ENCODE measurements around the gene SPTBN4. TPM values are rescaled to one million over a fixed set of nuclear protein-coding genes. Genes with fewer than 3 reads are reported as not detected.

SPTBN4 gene
- total RNA-seq, 1 donor, result 0.72 TPM

GRCh38 chr19:40586611-40587010, 119.8 kb downstream of the SPTBN4 start:
- no peaks in the 10 kb centered on the region for H4K20me1 ChIP-seq (ENCODE audit: insufficient read depth, low read length)
- peaks cover 24% of the 10 kb centered on the region for H3K36me3 ChIP-seq (ENCODE audit: insufficient read depth, low read length)
- no peak overlapping the region for H3K4me3 ChIP-seq (ENCODE audit: insufficient read depth, low read length)
- DNase-seq (ENCODE audit: insufficient read length, low spot score, missing footprints), result peak; percentile 44
- H3K27ac ChIP-seq (ENCODE audit: low read depth, low read length), result no peak overlapping the region
- no peak overlapping the region for H2AFZ ChIP-seq (ENCODE audit: low read length)
- H3K79me2 ChIP-seq (ENCODE audit: insufficient read depth, low read length), result no peaks in the 10 kb centered on the region
- H3K27me3 ChIP-seq (ENCODE audit: insufficient read depth, low read length), result no peaks in the 10 kb centered on the region
- H3K4me2 ChIP-seq (ENCODE audit: insufficient read depth, low read length), result no peak overlapping the region
- no peak for TF ChIP-seq CTCF (IDR thresholded peaks at IDR 0.05; ENCODE audit: extremely low read depth, low read depth, low read length)
- H3K9me3 ChIP-seq (ENCODE audit: low read depth, low read length), result no peaks in the 10 kb centered on the region
- H3K4me1 ChIP-seq (ENCODE audit: insufficient read depth, low read length), result peaks cover 13% of the 10 kb centered on the region

DNA sequence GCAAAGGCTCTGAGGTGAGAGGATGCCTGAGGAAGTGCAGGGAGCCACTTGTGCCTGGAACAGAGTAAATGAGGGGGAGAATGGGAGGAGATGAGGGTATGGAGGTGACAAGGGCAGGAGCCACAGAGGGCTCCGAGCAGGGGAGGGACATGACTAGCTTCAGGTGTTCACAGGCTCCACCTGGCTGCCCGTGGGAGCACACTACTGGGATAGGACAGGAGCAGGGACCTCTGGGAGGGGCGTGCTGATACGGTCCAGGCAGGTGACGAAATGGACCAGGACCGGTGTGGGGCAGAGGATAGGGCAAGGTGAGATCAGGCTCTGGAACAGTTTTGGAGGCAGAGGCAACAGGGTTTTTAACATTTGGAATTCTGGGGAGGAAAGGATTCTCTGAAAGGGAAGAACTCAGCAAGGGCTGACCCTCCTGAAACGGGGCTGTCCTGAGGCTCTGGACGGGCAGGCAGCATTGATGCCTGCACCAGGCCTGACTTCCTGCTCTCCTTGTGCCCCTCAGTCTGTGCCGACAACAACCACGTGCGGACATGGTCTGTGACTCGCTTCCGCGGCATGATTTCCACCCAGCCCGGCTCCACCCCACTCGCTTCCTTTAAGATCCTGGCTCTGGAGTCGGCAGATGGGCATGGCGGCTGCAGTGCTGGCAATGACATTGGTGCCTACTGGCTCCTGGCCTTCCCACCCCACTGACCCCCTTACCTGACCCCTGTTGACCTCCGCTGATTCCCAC, 121.5 kb downstream of the SPTBN4 start:
- DNase-seq (ENCODE audit: insufficient read length, low spot score, missing footprints), result peak; percentile 96
- H3K4me2 ChIP-seq (ENCODE audit: insufficient read depth, low read length), result no peak overlapping the region
- H3K27me3 ChIP-seq (ENCODE audit: insufficient read depth, low read length), result no peaks in the 10 kb centered on the region
- no peak overlapping the region for H2AFZ ChIP-seq (ENCODE audit: low read length)
- H3K36me3 ChIP-seq (ENCODE audit: insufficient read depth, low read length), result peaks cover 14% of the 10 kb centered on the region
- H3K79me2 ChIP-seq (ENCODE audit: insufficient read depth, low read length), result no peaks in the 10 kb centered on the region
- peak overlapping the region; percentile 5 for H3K27ac ChIP-seq (ENCODE audit: low read depth, low read length)
- no peaks in the 10 kb centered on the region for H3K9me3 ChIP-seq (ENCODE audit: low read depth, low read length)
- H3K4me1 ChIP-seq (ENCODE audit: insufficient read depth, low read length), result peaks cover 13% of the 10 kb centered on the region
- no peaks in the 10 kb centered on the region for H4K20me1 ChIP-seq (ENCODE audit: insufficient read depth, low read length)
- no peak for TF ChIP-seq CTCF (IDR thresholded peaks at IDR 0.05; ENCODE audit: extremely low read depth, low read depth, low read length)
- H3K4me3 ChIP-seq (ENCODE audit: insufficient read depth, low read length), result no peak overlapping the region

DNA sequence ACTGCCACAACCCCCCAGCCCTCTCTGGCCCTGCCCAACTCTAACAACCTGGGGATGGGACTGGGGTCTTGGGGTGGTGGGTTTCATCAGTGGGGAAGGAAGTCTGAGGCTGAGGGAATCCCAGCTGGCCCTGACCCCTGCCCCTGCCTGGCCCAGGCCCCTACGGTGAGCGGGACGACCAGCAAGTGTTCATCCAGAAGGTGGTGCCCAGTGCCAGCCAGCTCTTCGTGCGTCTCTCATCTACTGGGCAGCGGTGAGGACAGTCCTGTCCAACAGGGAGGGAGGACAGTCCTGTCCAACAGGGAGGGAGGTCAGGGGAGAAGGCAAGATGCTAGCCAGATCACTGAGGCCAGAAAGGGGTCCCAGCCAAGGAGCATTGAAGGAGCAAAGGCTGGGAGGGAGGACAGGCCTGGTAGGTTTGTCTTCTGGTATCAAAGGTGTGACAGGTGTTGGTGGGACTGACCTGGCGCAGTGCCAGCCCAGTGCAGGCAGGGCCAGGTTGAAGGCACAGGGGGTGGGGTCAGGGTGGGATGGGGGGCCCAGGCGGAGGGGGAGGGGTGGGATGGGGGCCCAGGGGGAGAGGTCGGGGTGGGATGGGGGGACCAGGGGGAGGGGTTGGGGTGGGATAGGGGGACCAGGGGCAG, 122.2 kb downstream of the SPTBN4 start:
- peak; percentile 49 for DNase-seq (ENCODE audit: insufficient read length, low spot score, missing footprints)
- no peak overlapping the region for H2AFZ ChIP-seq (ENCODE audit: low read length)
- H3K9me3 ChIP-seq (ENCODE audit: low read depth, low read length), result no peaks in the 10 kb centered on the region
- no peak overlapping the region for H3K4me2 ChIP-seq (ENCODE audit: insufficient read depth, low read length)
- H3K36me3 ChIP-seq (ENCODE audit: insufficient read depth, low read length), result peaks cover 14% of the 10 kb centered on the region
- no peaks in the 10 kb centered on the region for H4K20me1 ChIP-seq (ENCODE audit: insufficient read depth, low read length)
- no peaks in the 10 kb centered on the region for H3K27me3 ChIP-seq (ENCODE audit: insufficient read depth, low read length)
- no peak for TF ChIP-seq CTCF (IDR thresholded peaks at IDR 0.05; ENCODE audit: extremely low read depth, low read depth, low read length)
- H3K4me1 ChIP-seq (ENCODE audit: insufficient read depth, low read length), result peaks cover 13% of the 10 kb centered on the region
- H3K27ac ChIP-seq (ENCODE audit: low read depth, low read length), result no peak overlapping the region
- H3K79me2 ChIP-seq (ENCODE audit: insufficient read depth, low read length), result no peaks in the 10 kb centered on the region
- no peak overlapping the region for H3K4me3 ChIP-seq (ENCODE audit: insufficient read depth, low read length)

All from osteoblast (primary cell).